Type B pancreatic cell (in vitro differentiated cells): ENCODE results near the gene LENG1. TPM values are rescaled to one million over a fixed set of nuclear protein-coding genes. Genes with fewer than 3 reads are reported as not detected.
"Not testable (repeated sequence)": the region's sequence is repeated elsewhere in the genome, so short reads cannot be mapped to it uniquely, and the experiment has no call there.

Source experiments
- DNase-seq: peaks from one replicate; pipeline ENCODE4 v3.0.0; 2021; ENCODE audit warnings: mixed read lengths; ENCODE audit not compliant: unreplicated experiment; ENCODE audit errors: extremely low spot score
- H3K27ac Mint-ChIP-seq: 2 replicates; pipeline ENCODE4 v1.8.0; 2021; ENCODE audit warnings: mild to moderate bottlenecking, mixed read lengths
- H3K27me3 Mint-ChIP-seq: 2 replicates; pipeline ENCODE4 v1.8.0; 2021; ENCODE audit warnings: mixed read lengths
- H3K36me3 Mint-ChIP-seq: 2 replicates; pipeline ENCODE4 v1.8.0; 2021; ENCODE audit warnings: mixed read lengths
- H3K4me1 Mint-ChIP-seq: one replicate; pipeline ENCODE4 v1.8.0; 2021; ENCODE audit warnings: mixed read lengths; ENCODE audit not compliant: unreplicated experiment
- H3K4me3 Mint-ChIP-seq: 2 replicates; pipeline ENCODE4 v1.8.0; 2021; ENCODE audit warnings: mild to moderate bottlenecking, mixed read lengths
- H3K9me3 Mint-ChIP-seq: 2 replicates; pipeline ENCODE4 v1.8.0; 2021; ENCODE audit warnings: mixed read lengths
- long read RNA-seq: library from polyadenylated mRNA; unstranded; transcript quantifications from one replicate; pipeline ENCODE4 v2.0.0, GENCODE V29; 2020
- total RNA-seq: library from RNA; stranded (reverse); gene quantifications from 2 replicates; pipeline ENCODE4 v1.2.1, GENCODE V29; 2021; ENCODE audit warnings: low replicate concordance
- TF ChIP-seq, protein P1 (sequence below): fragments of 200-600 bp; sonication (generic); conservative IDR thresholded peaks from 2 replicates; pipeline ENCODE4 v1.5.0; 2021; ENCODE audit warnings: antibody characterized with exemption, mild to moderate bottlenecking

LENG1 gene
- 6.6 and 7.5 TPM in 2 replicates for total RNA-seq
- long read RNA-seq, partial matches to known transcripts = 0 of 3 reads
- long read RNA-seq, other reads (novel, unspliced or antisense) = 1 of 3 reads

DNA sequence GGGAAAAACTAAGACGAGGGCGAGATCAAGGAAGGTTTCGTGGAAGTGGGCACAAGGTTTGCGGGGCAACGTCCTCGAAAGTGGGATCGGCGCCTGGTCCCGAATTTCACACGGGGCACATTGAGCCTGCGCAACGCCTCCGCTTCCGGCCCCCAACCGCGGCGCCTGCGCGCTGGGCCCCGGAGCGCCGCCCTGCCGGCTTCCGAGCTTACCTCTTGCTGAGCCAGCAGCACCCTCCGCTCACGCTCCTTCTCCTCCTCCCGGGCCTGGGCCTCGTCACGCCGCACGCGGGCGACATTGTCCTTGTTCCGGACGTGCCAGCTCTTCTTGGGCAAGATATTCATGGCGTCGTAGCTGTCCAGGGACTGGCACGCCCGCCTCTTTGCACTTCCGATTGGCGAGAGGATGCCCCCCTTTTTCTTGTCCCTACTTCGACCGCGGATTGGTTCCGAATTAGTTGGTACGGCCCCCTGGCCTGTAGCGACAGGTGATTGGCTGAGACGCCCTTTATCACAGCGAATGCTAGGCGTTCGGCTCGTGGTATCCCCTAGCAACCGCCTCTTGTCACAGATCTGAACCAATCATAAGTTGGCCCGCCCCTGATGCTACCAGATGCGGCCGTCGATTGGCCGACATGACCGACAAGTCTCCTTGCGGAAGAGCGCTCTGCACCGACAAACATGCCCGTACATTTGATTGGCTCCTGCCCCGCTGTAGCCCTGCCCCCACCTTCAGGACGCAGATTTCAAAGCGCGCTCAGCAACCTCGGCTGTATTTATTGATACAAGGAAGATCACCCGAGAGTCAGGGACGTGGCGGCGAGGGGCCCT, at the start of gene LENG1:
TSS of gene LENG1 (minus strand) at position 370 of the 830 bp plus-strand sequence. CDS start at position 344, 26 bp downstream.
- Mint-ChIP-seq H3K4me1 (peaks cover 29% of the 10 kb centered on the region), H3K4me3 (peak within 1 kb of the TSS; percentile 100), H3K36me3 (peaks cover 11% of the 10 kb centered on the region), H3K27ac (peak within 1 kb of the TSS; percentile 99), H3K27me3 (no peaks in the 10 kb centered on the region), H3K9me3 (no peaks in the 10 kb centered on the region)
- TF ChIP-seq, protein P1, sequence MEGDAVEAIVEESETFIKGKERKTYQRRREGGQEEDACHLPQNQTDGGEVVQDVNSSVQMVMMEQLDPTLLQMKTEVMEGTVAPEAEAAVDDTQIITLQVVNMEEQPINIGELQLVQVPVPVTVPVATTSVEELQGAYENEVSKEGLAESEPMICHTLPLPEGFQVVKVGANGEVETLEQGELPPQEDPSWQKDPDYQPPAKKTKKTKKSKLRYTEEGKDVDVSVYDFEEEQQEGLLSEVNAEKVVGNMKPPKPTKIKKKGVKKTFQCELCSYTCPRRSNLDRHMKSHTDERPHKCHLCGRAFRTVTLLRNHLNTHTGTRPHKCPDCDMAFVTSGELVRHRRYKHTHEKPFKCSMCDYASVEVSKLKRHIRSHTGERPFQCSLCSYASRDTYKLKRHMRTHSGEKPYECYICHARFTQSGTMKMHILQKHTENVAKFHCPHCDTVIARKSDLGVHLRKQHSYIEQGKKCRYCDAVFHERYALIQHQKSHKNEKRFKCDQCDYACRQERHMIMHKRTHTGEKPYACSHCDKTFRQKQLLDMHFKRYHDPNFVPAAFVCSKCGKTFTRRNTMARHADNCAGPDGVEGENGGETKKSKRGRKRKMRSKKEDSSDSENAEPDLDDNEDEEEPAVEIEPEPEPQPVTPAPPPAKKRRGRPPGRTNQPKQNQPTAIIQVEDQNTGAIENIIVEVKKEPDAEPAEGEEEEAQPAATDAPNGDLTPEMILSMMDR = peak; percentile 59
- DNase-seq = peak; percentile 98

DNA sequence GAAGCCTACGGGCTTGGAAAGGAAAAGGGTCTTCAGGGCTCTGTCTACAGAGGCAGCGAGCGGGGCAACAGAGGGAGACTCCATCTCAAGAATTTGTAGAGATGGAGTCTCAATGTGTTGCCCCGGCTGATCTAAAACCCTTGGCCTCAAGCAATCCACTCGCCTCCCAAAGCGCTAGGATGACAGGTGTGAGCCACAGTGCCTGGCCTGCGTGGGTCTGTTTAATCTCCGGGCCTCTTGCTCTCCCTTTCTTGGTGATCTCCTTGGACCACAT, 49.2 kb upstream of the LENG1 start:
- Mint-ChIP-seq H3K36me3 (peaks cover 24% of the 10 kb centered on the region), H3K27me3 (no peaks in the 10 kb centered on the region), H3K4me3 (no peak overlapping the region), H3K9me3 (peaks cover 6% of the 10 kb centered on the region), H3K27ac (peak overlapping the region; percentile 95), H3K4me1 (peaks cover 31% of the 10 kb centered on the region)
- DNase-seq = no peak
- TF ChIP-seq, protein P1 = no peak

DNA sequence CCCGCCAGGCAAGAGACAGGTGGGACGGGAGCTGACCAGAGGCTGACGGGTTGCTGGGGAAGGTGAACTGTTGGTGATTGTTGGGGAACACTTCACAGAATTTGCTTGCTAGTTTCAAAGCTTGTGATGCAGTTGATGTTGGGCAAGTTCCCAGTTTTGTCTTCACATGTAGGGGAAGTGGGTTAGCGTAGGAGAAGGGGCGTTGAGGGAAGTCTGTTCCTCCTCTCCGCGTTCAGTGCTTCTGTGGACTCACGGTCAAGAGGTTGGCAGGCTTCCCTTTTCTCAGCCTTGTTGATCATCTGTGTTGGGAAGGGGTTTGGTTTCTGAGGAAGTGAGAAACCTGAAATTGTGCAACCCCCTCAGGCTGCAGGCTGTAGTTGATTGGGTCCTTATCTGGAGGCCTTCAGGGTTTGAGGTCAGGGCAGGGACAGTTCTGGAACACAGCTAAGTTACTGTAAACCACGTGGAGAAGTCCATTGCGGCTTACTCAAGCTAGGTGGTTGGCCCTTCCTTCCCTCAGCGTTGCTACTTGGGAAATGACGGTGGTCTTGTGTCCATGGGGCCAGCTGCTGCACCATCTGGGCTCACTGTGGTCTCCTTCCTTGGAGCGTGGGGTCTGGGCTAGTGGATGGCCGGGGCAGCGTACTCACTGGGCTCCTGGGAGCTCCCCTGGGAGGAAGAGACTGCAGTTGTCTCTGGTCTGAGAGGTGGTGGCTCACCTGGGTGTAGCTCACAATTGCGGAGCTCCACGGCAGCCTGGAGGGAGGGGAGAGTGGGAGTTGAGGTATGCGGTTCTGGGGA, 48.7 kb upstream of the LENG1 start:
- peaks cover 27% of the 10 kb centered on the region for H3K36me3 Mint-ChIP-seq
- DNase-seq = no peak
- peaks cover 35% of the 10 kb centered on the region for H3K4me1 Mint-ChIP-seq
- H3K4me3 Mint-ChIP-seq = peak overlapping the region; percentile 61
- TF ChIP-seq, protein P1 = no peak
- no peaks in the 10 kb centered on the region for H3K27me3 Mint-ChIP-seq
- peaks cover 6% of the 10 kb centered on the region for H3K9me3 Mint-ChIP-seq
- H3K27ac Mint-ChIP-seq = peak overlapping the region; percentile 85

DNA sequence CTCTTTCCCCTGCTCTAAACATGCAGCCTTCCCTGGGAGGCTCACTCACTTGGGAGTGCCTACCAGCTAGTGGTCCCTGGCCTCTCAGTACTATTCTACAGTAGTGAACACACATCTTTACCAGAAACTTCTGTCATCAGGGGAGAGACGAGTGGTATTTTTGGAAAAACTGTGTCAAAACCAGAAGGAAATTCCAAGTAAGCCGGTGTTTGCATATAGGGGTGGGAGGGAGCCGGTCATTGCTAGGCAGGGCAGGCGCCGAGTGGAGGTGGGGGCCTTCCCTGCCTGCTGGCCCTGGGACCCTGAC, 48.1 kb upstream of the LENG1 start:
- DNase-seq = no peak
- Mint-ChIP-seq H3K27me3 (no peaks in the 10 kb centered on the region), H3K27ac (peak overlapping the region; percentile 85), H3K4me1 (peaks cover 40% of the 10 kb centered on the region), H3K9me3 (peaks cover 6% of the 10 kb centered on the region), H3K36me3 (peaks cover 33% of the 10 kb centered on the region), H3K4me3 (no peak overlapping the region)
- TF ChIP-seq, protein P1 = no peak

DNA sequence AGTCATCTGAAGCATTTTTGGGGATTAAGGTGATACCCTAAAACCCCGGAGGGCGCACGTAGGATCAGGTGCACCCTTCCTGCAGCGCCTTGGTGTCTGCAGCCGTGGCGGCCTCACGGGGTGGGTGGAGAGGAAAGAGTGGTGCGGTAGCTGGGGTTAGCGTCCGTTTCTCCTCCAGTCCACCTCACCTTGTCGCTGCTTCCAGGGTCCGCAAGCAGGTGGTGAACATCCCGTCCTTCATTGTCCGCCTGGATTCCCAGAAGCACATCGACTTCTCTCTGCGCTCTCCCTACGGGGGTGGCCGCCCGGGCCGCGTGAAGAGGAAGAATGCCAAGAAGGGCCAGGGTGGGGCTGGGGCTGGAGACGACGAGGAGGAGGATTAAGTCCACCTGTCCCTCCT, 47.7 kb upstream of the LENG1 start:
- DNase-seq, H3K27me3 Mint-ChIP-seq, H3K9me3 Mint-ChIP-seq, H3K4me3 Mint-ChIP-seq: not testable (repeated sequence)
- H3K27ac Mint-ChIP-seq = peak overlapping the region; percentile 85
- peaks cover 43% of the 10 kb centered on the region for H3K4me1 Mint-ChIP-seq
- peaks cover 37% of the 10 kb centered on the region for H3K36me3 Mint-ChIP-seq

DNA sequence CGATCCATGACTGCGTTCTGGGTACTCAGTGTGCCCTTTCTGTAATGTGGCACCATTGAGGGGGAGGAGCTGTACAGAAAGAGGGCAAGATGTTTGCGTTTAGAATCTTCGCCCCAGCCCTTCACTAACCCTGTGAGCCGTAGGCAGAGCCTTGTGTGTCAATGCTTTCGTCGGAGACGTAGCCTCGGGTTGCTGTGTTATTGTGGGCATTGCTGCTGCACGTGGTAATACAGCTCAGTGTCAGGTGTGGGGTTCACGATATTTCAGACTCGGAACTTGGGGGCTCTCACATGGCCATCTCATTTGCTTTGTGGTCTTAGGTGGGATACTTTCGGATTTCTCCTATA, 47.3 kb upstream of the LENG1 start:
- no peak for DNase-seq
- H3K4me1 Mint-ChIP-seq = peaks cover 43% of the 10 kb centered on the region
- peaks cover 37% of the 10 kb centered on the region for H3K36me3 Mint-ChIP-seq
- no peaks in the 10 kb centered on the region for H3K27me3 Mint-ChIP-seq
- H3K4me3 Mint-ChIP-seq = no peak overlapping the region
- peaks cover 6% of the 10 kb centered on the region for H3K9me3 Mint-ChIP-seq
- peak overlapping the region; percentile 85 for H3K27ac Mint-ChIP-seq
- TF ChIP-seq, protein P1 = no peak
